Brain microvascular endothelial cell (primary cell): ENCODE results near the gene FMO2.
A peak's percentile ranks its signal among the peaks of the same experiment; 100 is the strongest.

Source experiments
- DNase-seq: peaks from one replicate; pipeline ENCODE4 v3.0.0-alpha.2; 2020
- H3K27ac ChIP-seq: fragments of 250-450 bp; sonication (Bioruptor Pico); 2 replicates; pipeline ENCODE4 v1.5.1; 2020; ENCODE audit warnings: mild to moderate bottlenecking, moderate library complexity
- H3K27me3 ChIP-seq: fragments of 250-450 bp; sonication (Bioruptor Pico); replicated peaks from 2 replicates; pipeline ENCODE4 v1.5.1; 2020; ENCODE audit warnings: mild to moderate bottlenecking
- H3K36me3 ChIP-seq: fragments of 250-450 bp; sonication (Bioruptor Pico); replicated peaks from 2 replicates; pipeline ENCODE4 v1.5.1; 2020; ENCODE audit warnings: mild to moderate bottlenecking
- H3K4me3 ChIP-seq: 2 replicates; pipeline ENCODE4 v1.5.1; 2011; ENCODE audit warnings: low read depth, mild to moderate bottlenecking, control low read depth, low read length, moderate library complexity
- CTCF ChIP-seq: IDR thresholded peaks from 2 replicates; pipeline ENCODE4 v1.5.1; 2011; ENCODE audit warnings: low read depth, mild to moderate bottlenecking, moderate library complexity, low read length, control low read depth, inconsistent platforms; ENCODE audit errors: missing control alignments
- in situ Hi-C: cut with HindIII; loops from 2 replicates; pipeline ENCODE4 v1.10.0; 2017; ENCODE audit warnings: low sequenced_read_pairs, low pct_ligation_motif_present

Gene FMO2

GRCh38 chr1:171251952-171252300, 66.8 kb downstream of the FMO2 start:
- H3K36me3 ChIP-seq = no peaks in the 10 kb centered on the region
- TF ChIP-seq CTCF = no peak
- peak overlapping the region; percentile 75 for H3K4me3 ChIP-seq
- no peak for DNase-seq
- no peak overlapping the region for H3K27ac ChIP-seq
- in situ Hi-C loops = no loop called here
- H3K27me3 ChIP-seq = no peaks in the 10 kb centered on the region

DNA sequence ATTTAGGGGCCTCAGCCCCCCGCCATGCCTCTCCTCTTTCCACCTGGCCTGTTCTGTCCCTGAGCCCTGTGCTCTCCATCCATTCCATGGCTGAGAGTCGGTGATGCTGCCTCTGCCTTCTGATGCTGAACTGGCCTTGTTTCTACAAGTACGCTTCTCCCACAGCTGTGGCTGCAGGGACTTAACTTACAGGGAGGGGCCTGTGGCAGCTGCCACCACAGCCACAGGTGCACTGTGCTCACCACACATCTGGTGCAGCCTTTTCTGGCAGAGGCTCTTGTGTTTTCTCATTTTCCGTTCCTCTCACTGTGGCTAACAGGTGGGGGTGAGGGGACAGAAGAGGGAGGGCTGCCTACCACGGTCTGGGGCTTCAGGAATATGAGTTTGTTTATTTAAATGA, 67.4 kb downstream of the FMO2 start:
- Histone ChIP-seq H3K27ac (no peak overlapping the region), H3K4me3 (no peak overlapping the region), H3K36me3 (no peaks in the 10 kb centered on the region), H3K27me3 (no peaks in the 10 kb centered on the region)
- in situ Hi-C loops = no loop called here
- no peak for TF ChIP-seq CTCF
- no peak for DNase-seq

- no peak for TF ChIP-seq CTCF
- Histone ChIP-seq H3K27ac (no peak overlapping the region), H3K4me3 (no peak overlapping the region), H3K27me3 (no peaks in the 10 kb centered on the region), H3K36me3 (no peaks in the 10 kb centered on the region)
- in situ Hi-C loops = no loop called here
- peak; percentile 32 for DNase-seq
Observed at GRCh38 chr1:171254859-171255258, 69.8 kb downstream of the FMO2 start.

GRCh38 chr1:171256940-171257606, 72.0 kb downstream of the FMO2 start:
- H3K4me3 ChIP-seq = no peak overlapping the region
- H3K27me3 ChIP-seq = no peaks in the 10 kb centered on the region
- no peak for TF ChIP-seq CTCF
- no peak overlapping the region for H3K27ac ChIP-seq
- no peak for DNase-seq
- in situ Hi-C loops = no loop called here
- no peaks in the 10 kb centered on the region for H3K36me3 ChIP-seq

DNA sequence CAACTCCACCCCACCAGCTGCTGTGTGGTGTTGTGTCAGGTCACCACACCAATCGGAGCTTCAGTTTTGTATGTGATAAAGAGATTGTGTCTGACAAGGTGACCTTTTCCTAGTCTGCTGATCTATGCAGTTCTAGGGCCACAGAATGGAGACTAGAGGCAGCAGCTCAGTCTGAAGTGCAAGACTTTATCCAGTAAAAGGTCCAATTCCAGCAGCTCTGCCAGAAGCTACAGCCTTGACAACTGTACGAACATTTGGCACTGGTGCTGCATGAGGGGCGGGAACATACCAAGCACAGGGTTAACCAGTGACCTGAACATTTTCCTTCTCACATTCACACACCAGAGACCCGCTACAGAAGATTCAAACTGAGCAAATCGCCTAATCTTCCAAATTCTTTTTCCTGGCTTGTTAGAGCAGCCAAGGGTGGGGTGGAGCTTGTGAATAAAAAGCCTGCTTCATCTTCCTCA, 72.5 kb downstream of the FMO2 start:
- no peak for TF ChIP-seq CTCF
- DNase-seq = no peak
- H3K36me3 ChIP-seq = no peaks in the 10 kb centered on the region
- in situ Hi-C loops = no loop called here
- no peak overlapping the region for H3K4me3 ChIP-seq
- no peak overlapping the region for H3K27ac ChIP-seq
- no peaks in the 10 kb centered on the region for H3K27me3 ChIP-seq

DNA sequence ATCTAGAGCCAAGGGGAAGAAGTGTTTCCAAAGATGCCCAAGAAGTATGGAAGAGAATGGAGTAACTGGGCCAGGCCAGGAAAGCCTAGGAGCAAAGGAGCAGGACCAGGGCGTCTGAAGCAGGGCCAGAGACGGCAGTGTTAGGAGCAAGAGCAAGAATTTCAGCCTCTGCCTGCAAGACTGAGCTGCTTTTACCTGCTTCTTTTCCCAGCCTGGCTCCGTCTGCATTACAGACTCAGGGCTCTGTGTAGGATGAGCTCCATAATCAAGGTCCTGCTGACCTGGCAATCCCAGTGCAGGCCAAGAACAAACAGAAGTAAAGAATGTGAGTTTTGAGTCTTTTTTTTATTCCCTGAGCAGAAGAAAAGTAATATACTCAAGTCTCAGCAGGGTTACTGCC, 73.3 kb downstream of the FMO2 start:
- no peak for DNase-seq
- TF ChIP-seq CTCF = no peak
- H3K36me3 ChIP-seq = no peaks in the 10 kb centered on the region
- in situ Hi-C loops = no loop called here
- no peak overlapping the region for H3K4me3 ChIP-seq
- no peak overlapping the region for H3K27ac ChIP-seq
- H3K27me3 ChIP-seq = no peaks in the 10 kb centered on the region
